GM13976 (cell line): Measurements from ENCODE around the gene ARRB2.
"Not testable (repeated sequence)": the region's sequence is repeated elsewhere in the genome, so short reads cannot be mapped to it uniquely, and the experiment has no call there.

Source experiments
- DNase-seq: peaks from one replicate; pipeline ENCODE4 v3.0.0; 2012; ENCODE audit warnings: low spot score
- in situ Hi-C: fragments of 300-500 bp; cut with MboI; formaldehyde crosslinking; loops from one replicate; pipeline ENCODE4 v1.12.0; 2022; ENCODE audit warnings: low sequenced_read_pairs, mixed read lengths, inconsistent platforms; ENCODE audit not compliant: unreplicated experiment
- TF ChIP-seq, protein P1 (sequence below): IDR thresholded peaks from 2 replicates; pipeline ENCODE4 v1.5.1; 2012; ENCODE audit warnings: borderline replicate concordance, mild to moderate bottlenecking; ENCODE audit not compliant: insufficient read depth; ENCODE audit errors: extremely low read depth, missing control alignments, control extremely low read depth

The ARRB2 gene

GRCh38 chr17:4711661-4712181, 1.3 kb downstream of the ARRB2 start:
- TF ChIP-seq, protein P1, sequence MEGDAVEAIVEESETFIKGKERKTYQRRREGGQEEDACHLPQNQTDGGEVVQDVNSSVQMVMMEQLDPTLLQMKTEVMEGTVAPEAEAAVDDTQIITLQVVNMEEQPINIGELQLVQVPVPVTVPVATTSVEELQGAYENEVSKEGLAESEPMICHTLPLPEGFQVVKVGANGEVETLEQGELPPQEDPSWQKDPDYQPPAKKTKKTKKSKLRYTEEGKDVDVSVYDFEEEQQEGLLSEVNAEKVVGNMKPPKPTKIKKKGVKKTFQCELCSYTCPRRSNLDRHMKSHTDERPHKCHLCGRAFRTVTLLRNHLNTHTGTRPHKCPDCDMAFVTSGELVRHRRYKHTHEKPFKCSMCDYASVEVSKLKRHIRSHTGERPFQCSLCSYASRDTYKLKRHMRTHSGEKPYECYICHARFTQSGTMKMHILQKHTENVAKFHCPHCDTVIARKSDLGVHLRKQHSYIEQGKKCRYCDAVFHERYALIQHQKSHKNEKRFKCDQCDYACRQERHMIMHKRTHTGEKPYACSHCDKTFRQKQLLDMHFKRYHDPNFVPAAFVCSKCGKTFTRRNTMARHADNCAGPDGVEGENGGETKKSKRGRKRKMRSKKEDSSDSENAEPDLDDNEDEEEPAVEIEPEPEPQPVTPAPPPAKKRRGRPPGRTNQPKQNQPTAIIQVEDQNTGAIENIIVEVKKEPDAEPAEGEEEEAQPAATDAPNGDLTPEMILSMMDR: no peak
- DNase-seq: no peak
- in situ Hi-C loops: loop anchor here (10.0 kb wide), 1 partner anchor 173 kb away; no protein-coding TSS in a partner anchor

DNA sequence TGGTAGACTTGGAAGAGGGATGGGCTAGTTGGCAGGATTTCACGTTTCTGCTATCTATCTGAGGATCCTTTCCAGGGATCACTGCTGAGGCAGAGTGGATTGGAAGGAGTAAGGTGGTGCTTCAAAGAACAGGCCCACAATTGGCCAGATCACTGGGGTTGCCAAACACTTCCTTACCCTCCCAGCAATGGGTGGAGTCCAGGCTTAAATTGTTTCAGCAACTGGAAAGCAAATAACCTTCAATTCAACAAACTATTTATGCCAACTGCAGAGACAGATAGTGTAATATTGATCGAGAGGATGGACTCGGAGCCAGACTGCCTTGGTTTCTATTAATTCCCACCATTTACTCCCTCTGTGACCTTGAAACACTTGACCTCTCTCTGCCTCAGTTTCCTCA, 2.1 kb downstream of the ARRB2 start:
- in situ Hi-C loops: loop anchor here (10.0 kb wide), 1 partner anchor 172 kb away; no protein-coding TSS in a partner anchor
- no peak for DNase-seq
- TF ChIP-seq, protein P1: no peak

GRCh38 chr17:4714340-4715062, 4.1 kb downstream of the ARRB2 start:
- DNase-seq: not testable (repeated sequence)
- in situ Hi-C loops: loop anchor here (10.0 kb wide), 1 partner anchor 170 kb away; no protein-coding TSS in a partner anchor

- DNase-seq: peak; percentile 61
- in situ Hi-C loops: loop anchor here (10.0 kb wide), 1 partner anchor 170 kb away; no protein-coding TSS in a partner anchor
- TF ChIP-seq, protein P1: no peak
Measured at GRCh38 chr17:4715063-4715744, 4.8 kb downstream of the ARRB2 start.

DNA sequence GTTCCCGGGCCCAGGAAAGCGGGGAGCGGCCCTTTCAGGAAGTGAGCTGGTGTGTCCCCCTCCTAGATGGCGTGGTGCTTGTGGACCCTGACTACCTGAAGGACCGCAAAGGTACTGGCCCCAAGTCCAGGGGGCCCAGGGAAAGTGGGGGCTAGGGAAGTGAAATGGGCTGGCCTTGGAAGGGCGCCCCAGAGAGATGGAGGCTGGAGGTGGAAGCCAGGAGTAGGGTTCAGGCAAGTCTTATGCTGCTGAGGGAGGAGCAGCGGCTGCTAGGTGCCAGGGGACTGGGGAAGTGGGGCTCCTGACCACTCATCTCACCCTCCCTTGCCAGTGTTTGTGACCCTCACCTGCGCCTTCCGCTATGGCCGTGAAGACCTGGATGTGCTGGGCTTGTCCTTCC, 5.6 kb downstream of the ARRB2 start:
- no peak for DNase-seq
- TF ChIP-seq, protein P1: no peak
- in situ Hi-C loops: loop anchor here (10.0 kb wide), 1 partner anchor 169 kb away; no protein-coding TSS in a partner anchor

DNA sequence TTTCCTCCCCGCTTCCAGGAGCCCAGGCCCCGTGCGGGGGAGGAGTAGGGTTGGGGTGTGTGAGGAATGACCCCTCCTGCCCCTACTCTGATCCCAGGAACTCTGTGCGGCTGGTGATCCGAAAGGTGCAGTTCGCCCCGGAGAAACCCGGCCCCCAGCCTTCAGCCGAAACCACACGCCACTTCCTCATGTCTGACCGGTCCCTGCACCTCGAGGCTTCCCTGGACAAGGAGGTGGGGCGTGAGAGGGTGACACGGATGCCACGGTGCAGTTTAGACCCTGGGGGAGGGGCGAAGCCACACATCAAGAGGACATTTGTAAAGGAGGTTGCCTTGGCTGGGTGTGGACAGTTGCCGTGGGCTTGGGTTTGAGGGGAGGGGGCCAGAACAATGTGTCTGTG, 7.4 kb downstream of the ARRB2 start:
- in situ Hi-C loops: loop anchor here (10.0 kb wide), 1 partner anchor 167 kb away; no protein-coding TSS in a partner anchor
- TF ChIP-seq, protein P1: no peak
- no peak for DNase-seq
